Thymus (tissue), 11 donors: ENCODE measurements around the gene SSB. TPM values are rescaled to one million over a fixed set of nuclear protein-coding genes. Genes with fewer than 3 reads are reported as not detected.
A peak's percentile ranks its signal among the peaks of the same experiment; 100 is the strongest.
"Not testable (repeated sequence)": the region's sequence is repeated elsewhere in the genome, so short reads cannot be mapped to it uniquely, and the experiment has no call there.

Experiments used
- DNase-seq, 9 donors: peaks; one replicate each; pipeline ENCODE4 v3.0.0-alpha.2; 2013; ENCODE audit warnings: low spot score in 9 of 9, low read depth in 6 of 9, missing footprints in 1 of 9
- H3K27ac ChIP-seq, 2 donors: one replicate each; pipeline ENCODE4 v1.5.1; 2013; ENCODE audit warnings: control low read depth in 1 of 2, low read depth in 1 of 2, low read length in 1 of 2, mild to moderate bottlenecking in 1 of 2, moderate library complexity in 1 of 2
- H3K27me3 ChIP-seq, 2 donors: one replicate each; pipeline ENCODE4 v1.5.1; 2013; ENCODE audit warnings: low read length in 1 of 2; ENCODE audit not compliant: control insufficient read depth in 2 of 2, insufficient read depth in 1 of 2
- H3K36me3 ChIP-seq, 2 donors: one replicate each; pipeline ENCODE4 v1.5.1; 2013; ENCODE audit warnings: low read length in 1 of 2, mild to moderate bottlenecking in 1 of 2, moderate library complexity in 1 of 2; ENCODE audit not compliant: control insufficient read depth in 2 of 2, insufficient read depth in 2 of 2
- H3K4me1 ChIP-seq, 2 donors: one replicate each; pipeline ENCODE4 v1.5.1; 2013; ENCODE audit warnings: low read length in 2 of 2; ENCODE audit not compliant: control insufficient read depth in 2 of 2, insufficient read depth in 2 of 2
- H3K4me3 ChIP-seq, 2 donors: one replicate each; pipeline ENCODE4 v1.5.1; 2013; ENCODE audit warnings: low read length in 2 of 2, control low read depth in 1 of 2, mild to moderate bottlenecking in 1 of 2
- H3K9me3 ChIP-seq, 2 donors: one replicate each; pipeline ENCODE4 v1.5.1; 2013; ENCODE audit warnings: low read length in 1 of 2, mild to moderate bottlenecking in 1 of 2; ENCODE audit not compliant: control insufficient read depth in 2 of 2, insufficient read depth in 1 of 2
- WGBS: extraction: QIAGEN DNeasy Blood & Tissue Kit; methylation state at CpG from one replicate; pipeline ENCODE4 v1.1.7; 2013; 5-methylcytosine and 5-hydroxymethylcytosine counted together
- polyA plus RNA-seq: library from polyadenylated mRNA; stranded (reverse); fragments of 200-250 nt; gene quantifications from one replicate; pipeline ENCODE4 v1.2.3, GENCODE V29; 2013
- total RNA-seq: library from RNA; stranded (reverse); fragments of 120-200 nt; gene quantifications from one replicate; pipeline ENCODE4 v1.2.4, GENCODE V29; 2013
- donor health status: healthy.

SSB gene
- total and polyA plus RNA-seq, 2 donors = 98.1 to 136 TPM

GRCh38 chr2:169838743-169839489, 40.2 kb downstream of the SSB start:
- no peak for DNase-seq
- WGBS = 99% methylated on average over 2 of the region's 2 CpGs
- peaks cover 0 to 3% of the 10 kb centered on the region in 2 donors for H3K9me3 ChIP-seq
- peaks cover 0 to 4% of the 10 kb centered on the region in 2 donors for H3K36me3 ChIP-seq
- no peak overlapping the region for H3K4me3 ChIP-seq
- H3K27ac ChIP-seq = no peak overlapping the region
- H3K27me3 ChIP-seq = no peaks in the 10 kb centered on the region
- no peaks in the 10 kb centered on the region for H3K4me1 ChIP-seq

GRCh38 chr2:169839954-169840746, 41.5 kb downstream of the SSB start:
- peaks cover 0 to 3% of the 10 kb centered on the region in 2 donors for H3K9me3 ChIP-seq
- peaks cover 0 to 4% of the 10 kb centered on the region in 2 donors for H3K36me3 ChIP-seq
- no peak overlapping the region for H3K27ac ChIP-seq
- no peak for DNase-seq
- 97% methylated on average over 10 of the region's 10 CpGs for WGBS
- H3K4me3 ChIP-seq = no peak overlapping the region
- no peaks in the 10 kb centered on the region for H3K4me1 ChIP-seq
- H3K27me3 ChIP-seq = no peaks in the 10 kb centered on the region

- Histone ChIP-seq H3K4me3 (no peak overlapping the region), H3K27me3 (no peaks in the 10 kb centered on the region), H3K36me3 (peaks cover 0 to 4% of the 10 kb centered on the region in 2 donors), H3K4me1 (no peaks in the 10 kb centered on the region), H3K27ac (no peak overlapping the region), H3K9me3 (peaks cover 0 to 3% of the 10 kb centered on the region in 2 donors)
- no peak for DNase-seq
- 99% methylated on average over 2 of the region's 2 CpGs for WGBS
Observed at GRCh38 chr2:169840747-169841142, 42.1 kb downstream of the SSB start.

- WGBS = 97% methylated on average over 21 of the region's 24 CpGs
- not testable (repeated sequence) for DNase-seq, H3K36me3 ChIP-seq, H3K27me3 ChIP-seq, H3K9me3 ChIP-seq, H3K4me1 ChIP-seq, H3K27ac ChIP-seq, H3K4me3 ChIP-seq
Observed at GRCh38 chr2:169841625-169842024, 43.0 kb downstream of the SSB start.

- Histone ChIP-seq H3K4me3 (no peak overlapping the region), H3K4me1 (peaks cover 0 to 7% of the 10 kb centered on the region in 2 donors), H3K27ac (no peak overlapping the region), H3K27me3 (no peaks in the 10 kb centered on the region), H3K36me3 (peaks cover 4% of the 10 kb centered on the region in 2 donors), H3K9me3 (peaks cover 0 to 3% of the 10 kb centered on the region in 2 donors)
- no peak for DNase-seq
- 96% methylated on average over 2 of the region's 2 CpGs for WGBS
Observed at GRCh38 chr2:169845016-169845415, 46.3 kb downstream of the SSB start.

- H3K27me3 ChIP-seq, H3K36me3 ChIP-seq, H3K4me3 ChIP-seq, DNase-seq, H3K4me1 ChIP-seq, H3K9me3 ChIP-seq, H3K27ac ChIP-seq: not testable (repeated sequence)
- WGBS = 85% methylated on average over 8 of the region's 8 CpGs
Observed at GRCh38 chr2:169848959-169849693, 50.5 kb downstream of the SSB start.

GRCh38 chr2:169849710-169850109, 51.0 kb downstream of the SSB start:
- DNase-seq = peak in 2 of 9 donors; percentile 4 to 22
- WGBS = 79% methylated on average over 1 of the region's 1 CpG
- Histone ChIP-seq H3K9me3 (no peaks in the 10 kb centered on the region), H3K4me1 (peaks cover 0 to 7% of the 10 kb centered on the region in 2 donors), H3K36me3 (peaks cover 0 to 5% of the 10 kb centered on the region in 2 donors), H3K4me3 (no peak overlapping the region), H3K27me3 (no peaks in the 10 kb centered on the region), H3K27ac (no peak overlapping the region)

GRCh38 chr2:169853041-169853668, 54.5 kb downstream of the SSB start:
- Histone ChIP-seq H3K27ac (no peak overlapping the region), H3K4me1 (peaks cover 0 to 7% of the 10 kb centered on the region in 2 donors)
- 96% methylated on average over 4 of the region's 4 CpGs for WGBS

More at GRCh38 chr2:169853041-169853668, 54.5 kb downstream of the SSB start:
- Histone ChIP-seq H3K9me3 (peaks cover 0 to 2% of the 10 kb centered on the region in 2 donors), H3K4me3 (no peak overlapping the region), H3K36me3 (peaks cover 0 to 5% of the 10 kb centered on the region in 2 donors), H3K27me3 (no peaks in the 10 kb centered on the region)
- no peak for DNase-seq
